Neuronal stem cell (in vitro differentiated cells): ENCODE measurements around the gene CTNNBL1.

Source experiments
- DNase-seq: peaks from one replicate; pipeline ENCODE4 v3.0.0-alpha.2; 2013; ENCODE audit warnings: low spot score
- H2AFZ ChIP-seq: one replicate; pipeline ENCODE4 v1.6.1; 2013; ENCODE audit warnings: mild to moderate bottlenecking, low read length, inconsistent platforms
- H2AK5ac ChIP-seq: 2 replicates; pipeline ENCODE4 v1.6.1; 2013; ENCODE audit warnings: low read depth, mild to moderate bottlenecking, inconsistent platforms, low read length, moderate library complexity, mixed read lengths
- H2BK120ac ChIP-seq: 2 replicates; pipeline ENCODE4 v1.6.1; 2013; ENCODE audit warnings: low read depth, mild to moderate bottlenecking, inconsistent platforms, low read length, moderate library complexity, mixed read lengths
- H2BK12ac ChIP-seq: one replicate; pipeline ENCODE4 v1.6.1; 2013; ENCODE audit warnings: low read length, inconsistent platforms
- H2BK15ac ChIP-seq: 2 replicates; pipeline ENCODE4 v1.6.1; 2013; ENCODE audit warnings: mild to moderate bottlenecking, low read length, inconsistent platforms, mixed read lengths
- H2BK5ac ChIP-seq: one replicate; pipeline ENCODE4 v1.6.1; 2013; ENCODE audit warnings: inconsistent platforms, mild to moderate bottlenecking, low read length, moderate library complexity
- H3K14ac ChIP-seq: one replicate; pipeline ENCODE4 v1.6.1; 2013; ENCODE audit warnings: low read length, inconsistent platforms
- H3K18ac ChIP-seq: 2 replicates; pipeline ENCODE4 v1.6.1; 2013; ENCODE audit warnings: low read length, inconsistent platforms
- H3K23ac ChIP-seq: 2 replicates; pipeline ENCODE4 v1.6.1; 2013; ENCODE audit warnings: low read depth, mild to moderate bottlenecking, mixed read lengths, low read length, inconsistent platforms; ENCODE audit not compliant: poor library complexity
- H3K27ac ChIP-seq: replicated peaks from 3 replicates; pipeline ENCODE4 v1.5.1; 2013; ENCODE audit warnings: low read length, inconsistent platforms
- H3K27me3 ChIP-seq, 3 experiments: 2 replicates each; pipeline ENCODE4 v1.6.1; 2013; ENCODE audit warnings: low read length in 3 of 3, mild to moderate bottlenecking in 2 of 3, inconsistent platforms in 1 of 3, low read depth in 1 of 3, mixed read lengths in 1 of 3, moderate library complexity in 1 of 3; ENCODE audit not compliant: control insufficient read depth in 3 of 3, insufficient read depth in 3 of 3
- H3K36me3 ChIP-seq, 2 donors: replicated peaks in 1 of 2; 2 replicates each; pipeline ENCODE4 v1.6.1; 2013; ENCODE audit warnings: low read length in 2 of 2; ENCODE audit not compliant: control insufficient read depth in 2 of 2, insufficient read depth in 2 of 2
- H3K4ac ChIP-seq: 2 replicates; pipeline ENCODE4 v1.6.1; 2013; ENCODE audit warnings: inconsistent platforms, mild to moderate bottlenecking, low read length, moderate library complexity
- H3K4me1 ChIP-seq, 2 donors: 1 replicate in 1 of 2; 2 replicates in 1 of 2; pipeline ENCODE4 v1.6.1; 2013; ENCODE audit warnings: low read length in 2 of 2, low read depth in 1 of 2; ENCODE audit not compliant: control insufficient read depth in 2 of 2, insufficient read depth in 1 of 2
- H3K4me2 ChIP-seq: one replicate; pipeline ENCODE4 v1.6.1; 2013; ENCODE audit warnings: mild to moderate bottlenecking, low read length, inconsistent platforms; ENCODE audit not compliant: insufficient read depth, poor library complexity, severe bottlenecking
- H3K4me3 ChIP-seq, 2 donors: 2 replicates each; pipeline ENCODE4 v1.5.1; 2013; ENCODE audit warnings: low read length in 2 of 2, mild to moderate bottlenecking in 2 of 2, inconsistent platforms in 1 of 2, moderate library complexity in 1 of 2
- H3K79me1 ChIP-seq: one replicate; pipeline ENCODE4 v1.6.1; 2013; ENCODE audit warnings: low read depth, mild to moderate bottlenecking, inconsistent platforms, low read length, moderate library complexity
- H3K9ac ChIP-seq: one replicate; pipeline ENCODE4 v1.6.1; 2013; ENCODE audit warnings: mild to moderate bottlenecking, low read depth, low read length, inconsistent platforms; ENCODE audit not compliant: poor library complexity
- H3K9me3 ChIP-seq, 2 donors: replicated peaks in 1 of 2; 2 replicates each; pipeline versions ENCODE3 to v1.6.1; 2013; ENCODE audit warnings: low read length in 2 of 2, mild to moderate bottlenecking in 2 of 2, inconsistent platforms in 1 of 2, low read depth in 1 of 2, mixed read lengths in 1 of 2, moderate library complexity in 1 of 2; ENCODE audit not compliant: control insufficient read depth in 2 of 2, insufficient read depth in 1 of 2
- H4K8ac ChIP-seq: one replicate; pipeline ENCODE4 v1.6.1; 2013; ENCODE audit warnings: low read depth, mild to moderate bottlenecking, inconsistent platforms, low read length, moderate library complexity
- H4K91ac ChIP-seq: one replicate; pipeline ENCODE4 v1.6.1; 2013; ENCODE audit warnings: low read length, low read depth, mild to moderate bottlenecking, inconsistent platforms; ENCODE audit not compliant: poor library complexity
- WGBS, 2 donors: extraction: QIAGEN DNeasy Blood & Tissue Kit; methylation state at CpG; one replicate each; pipeline ENCODE4 v1.1.7; 2013; ENCODE audit warnings: missing lambda C conversion rate in 2 of 2, mixed read lengths in 1 of 2; ENCODE audit not compliant: insufficient read length in 2 of 2, insufficient replicate concordance in 1 of 2; ENCODE audit errors: extremely low coverage in 2 of 2; 5-methylcytosine and 5-hydroxymethylcytosine counted together

The CTNNBL1 gene

GRCh38 chr20:37904845-37905373, 211.1 kb downstream of the CTNNBL1 start:
- no peaks in the 10 kb centered on the region for H3K9me3 ChIP-seq
- H3K23ac ChIP-seq = peak overlapping the region; percentile 9
- peaks cover 0 to 12% (median 0%) of the 10 kb centered on the region in 3 experiments for H3K27me3 ChIP-seq
- H3K4me1 ChIP-seq = peaks cover 22 to 39% of the 10 kb centered on the region in 2 donors
- no peak overlapping the region for H2BK12ac ChIP-seq
- peak overlapping the region; percentile 81 for H2AK5ac ChIP-seq
- H4K91ac ChIP-seq = no peak overlapping the region
- H3K18ac ChIP-seq = no peak overlapping the region
- H3K4me3 ChIP-seq = no peak overlapping the region
- no peak overlapping the region for H2AFZ ChIP-seq
- H3K27ac ChIP-seq = no peak overlapping the region
- no peak overlapping the region for H3K4me2 ChIP-seq
- H3K36me3 ChIP-seq = no peaks in the 10 kb centered on the region
- no peak for DNase-seq
- peak overlapping the region; percentile 28 for H2BK15ac ChIP-seq
- H2BK5ac ChIP-seq = no peak overlapping the region
- H3K14ac ChIP-seq = no peak overlapping the region
- no peak overlapping the region for H2BK120ac ChIP-seq
- no CpG with 5 or more reads among the region's 8 CpGs for WGBS, 2 donors
- H3K9ac ChIP-seq = no peak overlapping the region
- no peaks in the 10 kb centered on the region for H3K79me1 ChIP-seq
- no peak overlapping the region for H4K8ac ChIP-seq
- H3K4ac ChIP-seq = no peak overlapping the region

- H3K27ac ChIP-seq = no peak overlapping the region
These were observed 212.1 kb downstream of the CTNNBL1 start for GRCh38 chr20:37905671-37906613.

GRCh38 chr20:37907330-37907676, 213.5 kb downstream of the CTNNBL1 start:
- H2AFZ ChIP-seq = peak overlapping the region; percentile 73
- peak overlapping the region; percentile 59 for H3K27ac ChIP-seq
- H2BK12ac ChIP-seq = no peak overlapping the region
- H3K4me1 ChIP-seq = peaks cover 27 to 51% of the 10 kb centered on the region in 2 donors
- no peak overlapping the region for H3K23ac ChIP-seq
- no peak overlapping the region for H3K14ac ChIP-seq
- H3K79me1 ChIP-seq = no peaks in the 10 kb centered on the region
- no peaks in the 10 kb centered on the region for H3K36me3 ChIP-seq
- no peak overlapping the region for H4K91ac ChIP-seq
- no peak for DNase-seq
- H3K27me3 ChIP-seq = peaks cover 0 to 8% (median 0%) of the 10 kb centered on the region in 3 experiments
- H3K9me3 ChIP-seq = no peaks in the 10 kb centered on the region
- no peak overlapping the region for H2BK5ac ChIP-seq
- H2BK120ac ChIP-seq = no peak overlapping the region
- no peak overlapping the region for H3K9ac ChIP-seq
- no peak overlapping the region for H2AK5ac ChIP-seq
- no CpG with 5 or more reads among the region's 3 CpGs for WGBS, 2 donors
- no peak overlapping the region for H4K8ac ChIP-seq
- no peak overlapping the region for H3K4ac ChIP-seq
- H3K18ac ChIP-seq = no peak overlapping the region
- H3K4me3 ChIP-seq = peak overlapping the region in 1 of 2 donors; percentile 10
- peak overlapping the region; percentile 12 for H3K4me2 ChIP-seq
- no peak overlapping the region for H2BK15ac ChIP-seq

More at GRCh38 chr20:37905671-37906613, 212.1 kb downstream of the CTNNBL1 start:
- Histone ChIP-seq H3K14ac (no peak overlapping the region), H4K91ac (no peak overlapping the region), H2BK5ac (no peak overlapping the region), H2AFZ (no peak overlapping the region), H2AK5ac (peak overlapping the region; percentile 81), H2BK120ac (no peak overlapping the region), H3K36me3 (no peaks in the 10 kb centered on the region), H3K4me1 (peaks cover 22 to 39% of the 10 kb centered on the region in 2 donors), H3K9ac (no peak overlapping the region), H4K8ac (no peak overlapping the region), H3K4ac (no peak overlapping the region), H3K79me1 (no peaks in the 10 kb centered on the region), H3K4me3 (no peak overlapping the region), H3K9me3 (no peaks in the 10 kb centered on the region), H3K18ac (peak overlapping the region; percentile 7), H3K27me3 (peaks cover 0 to 12% (median 0%) of the 10 kb centered on the region in 3 experiments), H2BK12ac (no peak overlapping the region), H3K4me2 (no peak overlapping the region), H2BK15ac (peak overlapping the region; percentile 28), H3K23ac (no peak overlapping the region)
- WGBS, 2 donors = no CpG with 5 or more reads among the region's 16 CpGs
- no peak for DNase-seq
